Endometrial microvascular endothelial cells (primary cell): ENCODE measurements around the gene SSTR4. TPM values are rescaled to one million over a fixed set of nuclear protein-coding genes. Genes with fewer than 3 reads are reported as not detected.

Source experiments
- in situ Hi-C: cut with HindIII; loops from 2 replicates; pipeline ENCODE4 v1.10.0; 2017; ENCODE audit warnings: low sequenced_read_pairs, low pct_unique_long_range_greater_than_20kb; ENCODE audit errors: inconsistent ontology term
- total RNA-seq: library from RNA; depleted of rRNA; stranded (reverse); fragments of >200 nt; gene quantifications from one replicate; pipeline ENCODE4 v1.2.3, GENCODE V29; 2015; ENCODE audit errors: inconsistent ontology term

SSTR4 gene
- total RNA-seq, 1 donor from 2014 or later, result not detected

- in situ Hi-C loops, result no loop called here
Observed at GRCh38 chr20:23078351-23079015, 43.4 kb downstream of the SSTR4 start.

GRCh38 chr20:23079016-23079351 is 43.9 kb downstream of the SSTR4 start:
- in situ Hi-C loops, result no loop called here

- in situ Hi-C loops, result no loop called here
Observed at GRCh38 chr20:23079926-23080325, 44.8 kb downstream of the SSTR4 start.

GRCh38 chr20:23080521-23080920 is 45.4 kb downstream of the SSTR4 start:
- in situ Hi-C loops, result no loop called here

GRCh38 chr20:23081263-23081819 is 46.2 kb downstream of the SSTR4 start:
- in situ Hi-C loops, result no loop called here

- in situ Hi-C loops, result no loop called here
Observed at GRCh38 chr20:23082846-23083552, 47.9 kb downstream of the SSTR4 start.

- in situ Hi-C loops, result no loop called here
Observed at GRCh38 chr20:23083553-23084220, 48.6 kb downstream of the SSTR4 start.

GRCh38 chr20:23084282-23084844 is 49.3 kb downstream of the SSTR4 start:
- in situ Hi-C loops, result no loop called here

GRCh38 chr20:23084845-23085365 is 49.8 kb downstream of the SSTR4 start:
- in situ Hi-C loops, result no loop called here

GRCh38 chr20:23085436-23086055 is 50.4 kb downstream of the SSTR4 start:
- in situ Hi-C loops, result no loop called here

- in situ Hi-C loops, result no loop called here
Observed at GRCh38 chr20:23086056-23086566, 51.0 kb downstream of the SSTR4 start, which contains the start of gene CD93. Gene CD93 (minus strand): TSS chr20:23086324. CDS start chr20:23086192, 132 bp downstream.

GRCh38 chr20:23086931-23087411 is 51.9 kb downstream of the SSTR4 start:
- in situ Hi-C loops, result no loop called here

GRCh38 chr20:23087587-23088251 is 52.6 kb downstream of the SSTR4 start:
- in situ Hi-C loops, result no loop called here

Other genes with a start within 250 kb of the SSTR4 start
- gene THBD, start 14.4 kb downstream of the SSTR4 start, total RNA-seq, result 12.7 TPM
- gene CD93, start 51.0 kb downstream of the SSTR4 start, total RNA-seq, result 477 TPM